Smooth muscle cell (in vitro differentiated cells): ENCODE data around the gene GPR179. TPM values are rescaled to one million over a fixed set of nuclear protein-coding genes. Genes with fewer than 3 reads are reported as not detected.

Source experiments
- DNase-seq: peaks from one replicate; lab custom pipeline; 2025; ENCODE audit not compliant: unreplicated experiment; lab: John Stamatoyannopoulos, UW
- H2AFZ ChIP-seq: fragments of 200-600 bp; sonication (generic); 2 replicates; pipeline ENCODE4 v1.6.0; 2016; ENCODE audit warnings: antibody characterized with exemption, low read depth, mild to moderate bottlenecking
- H3F3A ChIP-seq: fragments of 200-600 bp; sonication (generic); 2 replicates; pipeline ENCODE4 v1.6.0; 2017; ENCODE audit warnings: antibody characterized with exemption, low read depth
- H3K27ac ChIP-seq: fragments of 200-600 bp; sonication (generic); 2 replicates; pipeline ENCODE4 v1.5.1; 2016; ENCODE audit warnings: low read depth, mild to moderate bottlenecking
- H3K27me3 ChIP-seq: fragments of 200-600 bp; sonication (generic); 2 replicates; pipeline ENCODE4 v1.6.1; 2016; ENCODE audit warnings: low read depth, mild to moderate bottlenecking
- H3K36me3 ChIP-seq: fragments of 200-600 bp; sonication (generic); 2 replicates; pipeline ENCODE4 v1.5.1; 2016; ENCODE audit warnings: low read depth
- H3K4me1 ChIP-seq: fragments of 200-600 bp; sonication (generic); 2 replicates; pipeline ENCODE4 v1.5.1; 2016; ENCODE audit warnings: low read depth
- H3K4me2 ChIP-seq: fragments of 200-600 bp; sonication (generic); 2 replicates; pipeline ENCODE4 v1.6.0; 2016; ENCODE audit warnings: mild to moderate bottlenecking
- H3K4me3 ChIP-seq: fragments of 200-600 bp; sonication (generic); 2 replicates; pipeline ENCODE4 v1.5.1; 2016; ENCODE audit warnings: mild to moderate bottlenecking
- H3K79me2 ChIP-seq: fragments of 200-600 bp; sonication (generic); 2 replicates; pipeline ENCODE4 v1.6.0; 2016; ENCODE audit warnings: low read depth, mild to moderate bottlenecking
- H3K9ac ChIP-seq: fragments of 200-600 bp; sonication (generic); 2 replicates; pipeline ENCODE4 v1.6.0; 2016; ENCODE audit warnings: low read depth
- H3K9me3 ChIP-seq: fragments of 200-600 bp; sonication (generic); replicated peaks from 2 replicates; pipeline ENCODE4 v1.5.1; 2016; ENCODE audit warnings: low read depth
- H4K20me1 ChIP-seq: fragments of 200-600 bp; sonication (generic); 2 replicates; pipeline ENCODE4 v1.6.0; 2016; ENCODE audit warnings: low read depth
- CTCF ChIP-seq: fragments of 200-600 bp; sonication (generic); IDR thresholded peaks from 2 replicates; pipeline ENCODE4 v1.5.1; 2017; ENCODE audit warnings: borderline replicate concordance, mild to moderate bottlenecking, antibody characterized with exemption; ENCODE audit not compliant: insufficient read depth, poor library complexity, severe bottlenecking
- WGBS: methylation state at CpG from one replicate; pipeline ENCODE4 v1.1.7; 2016; ENCODE audit warnings: low lambda C conversion rate; 5-methylcytosine and 5-hydroxymethylcytosine counted together
- polyA plus RNA-seq: library from polyadenylated mRNA; unstranded; fragments of >200 nt; fragmentation: Nextera tagmentation; extraction: Ambion mirVana; gene quantifications from 2 replicates; pipeline ENCODE4 v1.2.1, GENCODE V29; 2016
- total RNA-seq: library from RNA; depleted of rRNA; stranded (reverse); fragments of >200 nt; gene quantifications from 2 replicates; pipeline ENCODE4 v1.2.3, GENCODE V29; 2014

The GPR179 gene
- total and polyA plus RNA-seq, 2 experiments from 2014 or later = not detected

GRCh38 chr17:38351412-38352222 is 7.9 kb upstream of the GPR179 start, which contains the start of gene SOCS7:
Gene SOCS7 (plus strand): TSS chr17:38351844. CDS start chr17:38352053, 209 bp downstream.
- Histone ChIP-seq H2AFZ (peak within 1 kb of the TSS; percentile 84), H3K4me3 (peak within 1 kb of the TSS; percentile 93), H3K9me3 (no peaks in the 10 kb centered on the region), H4K20me1 (peaks cover 42% of the 10 kb centered on the region), H3F3A (no peaks in the 10 kb centered on the region), H3K27me3 (no peaks in the 10 kb centered on the region), H3K9ac (peak within 1 kb of the TSS; percentile 81), H3K27ac (peak within 1 kb of the TSS; percentile 57), H3K79me2 (peaks cover 45% of the 10 kb centered on the region), H3K36me3 (no peaks in the 10 kb centered on the region), H3K4me1 (peaks cover 17% of the 10 kb centered on the region), H3K4me2 (peak within 1 kb of the TSS; percentile 98)
- WGBS = 18% methylated on average over 31 of the region's 84 CpGs
- no peak for TF ChIP-seq CTCF
- peak; percentile 75 for DNase-seq

GRCh38 chr17:38350035-38350434 is 6.3 kb upstream of the GPR179 start:
- 93% methylated on average over 2 of the region's 2 CpGs for WGBS
- Histone ChIP-seq H4K20me1 (peaks cover 26% of the 10 kb centered on the region), H3K79me2 (peaks cover 30% of the 10 kb centered on the region), H3K4me2 (no peak overlapping the region), H3K36me3 (no peaks in the 10 kb centered on the region), H3K27me3 (no peaks in the 10 kb centered on the region), H3K4me1 (peaks cover 17% of the 10 kb centered on the region), H3K27ac (no peak overlapping the region), H3F3A (no peaks in the 10 kb centered on the region), H2AFZ (no peak overlapping the region), H3K4me3 (no peak overlapping the region), H3K9ac (no peak overlapping the region), H3K9me3 (no peaks in the 10 kb centered on the region)
- TF ChIP-seq CTCF = no peak
- no peak for DNase-seq

- Histone ChIP-seq H3K79me2 (peaks cover 21% of the 10 kb centered on the region), H3K4me2 (no peak overlapping the region), H3K27ac (no peak overlapping the region), H4K20me1 (peaks cover 18% of the 10 kb centered on the region), H3K4me3 (no peak overlapping the region), H3K9ac (no peak overlapping the region), H3K4me1 (peaks cover 11% of the 10 kb centered on the region), H2AFZ (no peak overlapping the region), H3K36me3 (no peaks in the 10 kb centered on the region), H3K27me3 (no peaks in the 10 kb centered on the region), H3F3A (no peaks in the 10 kb centered on the region), H3K9me3 (no peaks in the 10 kb centered on the region)
- peak; percentile 39 for DNase-seq
- WGBS = 17% methylated on average over 8 of the region's 8 CpGs
- TF ChIP-seq CTCF = peak; percentile 80
These were observed 5.5 kb upstream of the GPR179 start for GRCh38 chr17:38349097-38349730.
